ES-I3 (cell line): ENCODE measurements around the gene B3GNT7.
A peak's percentile ranks its signal among the peaks of the same experiment; 100 is the strongest.

Experiments used
- H3K36me3 ChIP-seq: 2 replicates; pipeline ENCODE4 v1.6.1; 2013; ENCODE audit warnings: mild to moderate bottlenecking, low read length, control low read depth, moderate library complexity; ENCODE audit not compliant: insufficient read depth
- H3K4me1 ChIP-seq: 2 replicates; pipeline ENCODE4 v1.6.1; 2013; ENCODE audit warnings: mild to moderate bottlenecking, control low read depth, low read length; ENCODE audit not compliant: insufficient read depth
- H3K9ac ChIP-seq: 2 replicates; pipeline ENCODE4 v1.6.1; 2013; ENCODE audit warnings: low read depth, mild to moderate bottlenecking, low read length, moderate library complexity
- H3K9me3 ChIP-seq: 2 replicates; pipeline ENCODE4 v1.6.1; 2013; ENCODE audit warnings: mild to moderate bottlenecking, low read length, moderate library complexity; ENCODE audit not compliant: control insufficient read depth, insufficient read depth

Gene B3GNT7

GRCh38 chr2:231386446-231386845 lies 9.1 kb upstream of the B3GNT7 start:
- H3K36me3 ChIP-seq: no peaks in the 10 kb centered on the region
- H3K9me3 ChIP-seq: no peaks in the 10 kb centered on the region
- no peak overlapping the region for H3K9ac ChIP-seq
- peaks cover 4% of the 10 kb centered on the region; the same call in 1 of the 2 replicates for H3K4me1 ChIP-seq

- Histone ChIP-seq H3K9me3 (no peaks in the 10 kb centered on the region), H3K36me3 (no peaks in the 10 kb centered on the region), H3K9ac (no peak overlapping the region), H3K4me1 (peaks cover 10% of the 10 kb centered on the region; the same call in 1 of the 2 replicates)
These were observed 7.4 kb upstream of the B3GNT7 start for GRCh38 chr2:231387904-231388724.

GRCh38 chr2:231388725-231389346 lies 6.7 kb upstream of the B3GNT7 start:
- peaks cover 12% of the 10 kb centered on the region for H3K4me1 ChIP-seq
- no peaks in the 10 kb centered on the region for H3K36me3 ChIP-seq
- no peak overlapping the region for H3K9ac ChIP-seq
- H3K9me3 ChIP-seq: no peaks in the 10 kb centered on the region

- Histone ChIP-seq H3K4me1 (peaks cover 20% of the 10 kb centered on the region), H3K9ac (no peak overlapping the region), H3K36me3 (no peaks in the 10 kb centered on the region), H3K9me3 (no peaks in the 10 kb centered on the region)
These were observed 4.8 kb upstream of the B3GNT7 start for GRCh38 chr2:231390667-231391066.

GRCh38 chr2:231391981-231392380 lies 3.5 kb upstream of the B3GNT7 start:
- Histone ChIP-seq H3K9me3 (no peaks in the 10 kb centered on the region), H3K9ac (no peak overlapping the region), H3K36me3 (no peaks in the 10 kb centered on the region), H3K4me1 (peaks cover 20% of the 10 kb centered on the region)

GRCh38 chr2:231392431-231393148 lies 2.9 kb upstream of the B3GNT7 start:
- H3K9me3 ChIP-seq: no peaks in the 10 kb centered on the region
- peaks cover 20% of the 10 kb centered on the region for H3K4me1 ChIP-seq
- no peaks in the 10 kb centered on the region; the same call in 1 of the 2 replicates for H3K36me3 ChIP-seq
- H3K9ac ChIP-seq: no peak overlapping the region

GRCh38 chr2:231393149-231394131 lies 2.1 kb upstream of the B3GNT7 start:
- Histone ChIP-seq H3K9ac (no peak overlapping the region), H3K4me1 (peaks cover 19% of the 10 kb centered on the region), H3K9me3 (no peaks in the 10 kb centered on the region), H3K36me3 (peaks cover 5% of the 10 kb centered on the region; the same call in 1 of the 2 replicates)

- H3K9ac ChIP-seq: peak overlapping the region; percentile 56; the same call in 1 of the 2 replicates
- peaks cover 16% of the 10 kb centered on the region for H3K4me1 ChIP-seq
These were observed 1.0 kb upstream of the B3GNT7 start for GRCh38 chr2:231394211-231395141.

GRCh38 chr2:231396058-231396821 lies 730 bp downstream of the B3GNT7 start:
- Histone ChIP-seq H3K36me3 (peaks cover 7% of the 10 kb centered on the region; the same call in 1 of the 2 replicates), H3K9ac (peak overlapping the region; percentile 56), H3K9me3 (no peaks in the 10 kb centered on the region), H3K4me1 (peaks cover 24% of the 10 kb centered on the region)

More at GRCh38 chr2:231394211-231395141, 1.0 kb upstream of the B3GNT7 start:
- peaks cover 7% of the 10 kb centered on the region; the same call in 1 of the 2 replicates for H3K36me3 ChIP-seq
- H3K9me3 ChIP-seq: no peaks in the 10 kb centered on the region

GRCh38 chr2:231397011-231397927 lies 1.8 kb downstream of the B3GNT7 start:
- Histone ChIP-seq H3K36me3 (peaks cover 7% of the 10 kb centered on the region; the same call in 1 of the 2 replicates), H3K9me3 (no peaks in the 10 kb centered on the region), H3K4me1 (peaks cover 27% of the 10 kb centered on the region), H3K9ac (no peak overlapping the region)

GRCh38 chr2:231397928-231398294 lies 2.4 kb downstream of the B3GNT7 start:
- no peaks in the 10 kb centered on the region for H3K9me3 ChIP-seq
- no peak overlapping the region for H3K9ac ChIP-seq
- peaks cover 27% of the 10 kb centered on the region for H3K4me1 ChIP-seq
- peaks cover 7% of the 10 kb centered on the region; the same call in 1 of the 2 replicates for H3K36me3 ChIP-seq
